NOMO-1 (cell line): ENCODE data around the gene MAML3.

Experiments used
- DNase-seq, 2 experiments: peaks; one replicate each; lab custom pipeline; 2025; ENCODE audit not compliant: unreplicated experiment in 2 of 2; lab: John Stamatoyannopoulos, UW

The MAML3 gene

GRCh38 chr4:140018931-140019618, 134.9 kb downstream of the MAML3 start:
- peak in 1 of 2 experiments; percentile 54 for DNase-seq

- DNase-seq = no peak
Measured at GRCh38 chr4:140014284-140014683, 139.7 kb downstream of the MAML3 start.

GRCh38 chr4:140012688-140013486, 141.1 kb downstream of the MAML3 start:
- peak; percentile 26 to 64 for DNase-seq

GRCh38 chr4:140005699-140006098, 148.3 kb downstream of the MAML3 start:
- DNase-seq = no peak

- DNase-seq = no peak
Measured at GRCh38 chr4:140004922-140005627, 148.9 kb downstream of the MAML3 start.

- no peak for DNase-seq
Measured at GRCh38 chr4:140004549-140004895, 149.5 kb downstream of the MAML3 start.

GRCh38 chr4:140003876-140004548, 150.0 kb downstream of the MAML3 start:
- no peak for DNase-seq

- no peak for DNase-seq
Measured at GRCh38 chr4:140000232-140000631, 153.8 kb downstream of the MAML3 start.

GRCh38 chr4:139988863-139989765, 164.9 kb downstream of the MAML3 start:
- no peak for DNase-seq

- no peak for DNase-seq
Measured at GRCh38 chr4:139987502-139987850, 166.5 kb downstream of the MAML3 start.

- DNase-seq = no peak
Measured at GRCh38 chr4:139986689-139987501, 167.1 kb downstream of the MAML3 start.

- no peak for DNase-seq
Measured at GRCh38 chr4:139986106-139986505, 167.9 kb downstream of the MAML3 start.

GRCh38 chr4:139985401-139985800, 168.6 kb downstream of the MAML3 start:
- DNase-seq = no peak

- DNase-seq = no peak
Measured at GRCh38 chr4:139984471-139984870, 169.5 kb downstream of the MAML3 start.

GRCh38 chr4:139978692-139979091, 175.3 kb downstream of the MAML3 start:
- DNase-seq = peak; percentile 73 to 88

- DNase-seq = peak in 1 of 2 experiments; percentile 14
Measured at GRCh38 chr4:139977838-139978609, 176.0 kb downstream of the MAML3 start.

- DNase-seq = peak; percentile 54 to 78
Measured at GRCh38 chr4:139975830-139976272, 178.1 kb downstream of the MAML3 start.

GRCh38 chr4:139973616-139974015, 180.4 kb downstream of the MAML3 start:
- DNase-seq = no peak
